GM23338 (cell line): ENCODE measurements around the gene TMEM63C. TPM values are rescaled to one million over a fixed set of nuclear protein-coding genes. Genes with fewer than 3 reads are reported as not detected.

Source experiments
- ATAC-seq: fragments of 200-7000 bp; cut with Tn5 transposase; 3 replicates; pipeline ENCODE4 v1.9.1; 2020
- DNase-seq: peaks from one replicate; pipeline ENCODE4 v3.0.0-alpha.2; 2015; ENCODE audit warnings: low spot score
- H2AFZ ChIP-seq: fragments of 200-600 bp; sonication (generic); 2 replicates; pipeline ENCODE4 v1.8.0; 2016; ENCODE audit warnings: antibody characterized with exemption, mild to moderate bottlenecking, moderate library complexity
- H3F3A ChIP-seq: fragments of 200-600 bp; sonication (generic); replicated peaks from 2 replicates; pipeline ENCODE4 v1.8.0; 2017; ENCODE audit warnings: antibody characterized with exemption, mixed run types, low read depth
- H3K27ac ChIP-seq: fragments of 200-600 bp; sonication (generic); 2 replicates; pipeline ENCODE4 v1.6.1; 2016; ENCODE audit warnings: low read depth
- H3K27me3 ChIP-seq: fragments of 200-600 bp; sonication (generic); 2 replicates; pipeline ENCODE4 v1.8.0; 2016; ENCODE audit warnings: mild to moderate bottlenecking, mixed run types, moderate library complexity; ENCODE audit not compliant: insufficient read depth
- H3K36me3 ChIP-seq: fragments of 200-600 bp; sonication (generic); 2 replicates; pipeline ENCODE4 v1.8.0; 2016; ENCODE audit warnings: mild to moderate bottlenecking; ENCODE audit not compliant: insufficient read depth
- H3K4me1 ChIP-seq: fragments of 200-600 bp; sonication (generic); 2 replicates; pipeline ENCODE4 v1.8.0; 2016; ENCODE audit warnings: mild to moderate bottlenecking, moderate library complexity; ENCODE audit not compliant: insufficient read depth
- H3K4me2 ChIP-seq: fragments of 200-600 bp; sonication (generic); 2 replicates; pipeline ENCODE4 v1.7.1; 2017; ENCODE audit warnings: mixed run types
- H3K4me3 ChIP-seq: fragments of 200-600 bp; sonication (generic); 2 replicates; pipeline ENCODE4 v1.6.1; 2016; ENCODE audit warnings: mixed run types
- H3K79me2 ChIP-seq: fragments of 200-600 bp; sonication (generic); replicated peaks from 2 replicates; pipeline ENCODE4 v1.8.0; 2017; ENCODE audit warnings: mild to moderate bottlenecking; ENCODE audit not compliant: insufficient read depth
- H3K9me2 ChIP-seq: fragments of 200-600 bp; sonication (generic); 2 replicates; pipeline ENCODE4 v1.8.0; 2017; ENCODE audit not compliant: insufficient read depth
- H4K20me1 ChIP-seq: fragments of 200-600 bp; sonication (generic); replicated peaks from 2 replicates; pipeline ENCODE4 v1.8.0; 2017; ENCODE audit warnings: mild to moderate bottlenecking; ENCODE audit not compliant: insufficient read depth
- H3K27ac Mint-ChIP-seq: 2 replicates; pipeline ENCODE4 v1.8.0; 2020; ENCODE audit warnings: inconsistent platforms, mild to moderate bottlenecking, moderate library complexity, mixed read lengths
- H3K27me3 Mint-ChIP-seq: 3 replicates; pipeline ENCODE4 v1.8.0; 2022; ENCODE audit warnings: low read depth, mild to moderate bottlenecking, moderate library complexity, mixed read lengths, inconsistent platforms; ENCODE audit not compliant: insufficient read depth, poor library complexity
- H3K36me3 Mint-ChIP-seq: 3 replicates; pipeline ENCODE4 v1.8.0; 2021; ENCODE audit warnings: low read depth, mild to moderate bottlenecking, inconsistent platforms, moderate library complexity, mixed read lengths
- H3K4me1 Mint-ChIP-seq: 3 replicates; pipeline ENCODE4 v1.8.0; 2020; ENCODE audit warnings: mild to moderate bottlenecking, inconsistent platforms, mixed read lengths
- H3K4me3 Mint-ChIP-seq: 3 replicates; pipeline ENCODE4 v1.8.0; 2021; ENCODE audit warnings: moderate library complexity, mild to moderate bottlenecking, inconsistent platforms, mixed read lengths
- H3K9me3 Mint-ChIP-seq: 3 replicates; pipeline ENCODE4 v1.8.0; 2020; ENCODE audit warnings: moderate library complexity, mild to moderate bottlenecking, inconsistent platforms, mixed read lengths
- CTCF ChIP-seq, 2 experiments: fragments of 200-600 bp in 1 of 2; sonication (generic) in 1 of 2; conservative IDR thresholded peaks; 2 replicates each; pipeline versions ENCODE4 v1.5.1 to v1.6.1; 2016 to 2017; ENCODE audit warnings: antibody characterized with exemption in 2 of 2, low read depth in 2 of 2, mild to moderate bottlenecking in 2 of 2, moderate library complexity in 1 of 2
- ETS1 ChIP-seq: IDR thresholded peaks from 2 replicates; pipeline ENCODE4 v1.6.1; 2016; ENCODE audit warnings: antibody characterized with exemption
- EZH2 ChIP-seq: fragments of 200-600 bp; sonication (generic); IDR thresholded peaks from one replicate; pipeline ENCODE4 v1.8.0; 2017; ENCODE audit warnings: antibody characterized with exemption, mild to moderate bottlenecking, low read depth; ENCODE audit not compliant: unreplicated experiment
- EZH2phosphoT487 ChIP-seq: fragments of 200-600 bp; sonication (generic); IDR thresholded peaks from one replicate; pipeline ENCODE4 v1.8.1; 2018; ENCODE audit warnings: antibody characterized with exemption; ENCODE audit not compliant: unreplicated experiment
- JUNB ChIP-seq: IDR thresholded peaks from one replicate; pipeline ENCODE4 v1.6.1; 2016; ENCODE audit warnings: antibody characterized with exemption; ENCODE audit not compliant: unreplicated experiment
- POLR2AphosphoS5 ChIP-seq: IDR thresholded peaks from 2 replicates; pipeline ENCODE4 v1.6.1; 2016; ENCODE audit warnings: antibody characterized with exemption, low read depth
- REST ChIP-seq: IDR thresholded peaks from one replicate; pipeline ENCODE4 v1.6.1; 2018; ENCODE audit warnings: antibody characterized with exemption; ENCODE audit not compliant: unreplicated experiment
- STAT1 ChIP-seq: IDR thresholded peaks from one replicate; pipeline ENCODE4 v1.6.1; 2016; ENCODE audit warnings: antibody characterized with exemption; ENCODE audit not compliant: unreplicated experiment
- ZNF331 ChIP-seq: fragments of 250-450 bp; sonication (Bioruptor Pico); IDR thresholded peaks from 2 replicates; pipeline ENCODE4 v1.5.0; 2020; ENCODE audit warnings: low read depth, mild to moderate bottlenecking, moderate library complexity
- ZNF462 ChIP-seq: fragments of 250-450 bp; sonication (Bioruptor Pico); IDR thresholded peaks from 2 replicates; pipeline ENCODE4 v1.5.0; 2020; ENCODE audit warnings: mild to moderate bottlenecking, moderate library complexity
- polyA plus RNA-seq: library from polyadenylated mRNA; unstranded; fragments of >200 nt; fragmentation: Nextera tagmentation; extraction: Ambion mirVana; gene quantifications from 2 replicates; pipeline ENCODE4 v1.2.1, GENCODE V29; 2016
- total RNA-seq: library from RNA; depleted of rRNA; stranded (reverse); fragments of >200 nt; shearing (Covaris generic); gene quantifications from 2 replicates; pipeline ENCODE4 v1.2.3, GENCODE V29; 2014

TMEM63C gene
- total and polyA plus RNA-seq, 2 experiments from 2014 or later = 2.1 to 6.3 TPM

- TF ChIP-seq ETS1 (no peak), REST (no peak), ZNF331 (CRISPR knock-in tag) (no peak), JUNB (no peak), EZH2 (no peak), CTCF (conservative IDR thresholded peaks at IDR 0.05; ENCODE audit: low read depth in 2 of 2) (no peak), POLR2AphosphoS5 (no peak), STAT1 (no peak), EZH2phosphoT487 (no peak)
These were observed 23.3 kb downstream of the TMEM63C start (continued) for GRCh38 chr14:77204907-77205306.

GRCh38 chr14:77205566-77205965 lies 24.0 kb downstream of the TMEM63C start:
- no peaks in the 10 kb centered on the region for H3K36me3 ChIP-seq
- H3K79me2 ChIP-seq = no peaks in the 10 kb centered on the region
- ATAC-seq (no peak), DNase-seq (no peak)
- H3K4me3 ChIP-seq = no peak overlapping the region
- Mint-ChIP-seq H3K4me1 (peaks cover 40% of the 10 kb centered on the region), H3K36me3 (no peaks in the 10 kb centered on the region), H3K4me3 (no peak overlapping the region), H3K9me3 (no peaks in the 10 kb centered on the region), H3K27me3 (peaks cover 16% of the 10 kb centered on the region), H3K27ac (no peak overlapping the region)
- no peak overlapping the region for H3K4me2 ChIP-seq
- peaks cover 13% of the 10 kb centered on the region; the same call in 1 of the 2 replicates for H3K4me1 ChIP-seq
- H3K27ac ChIP-seq = no peak overlapping the region
- H3K27me3 ChIP-seq = no peaks in the 10 kb centered on the region
- H3F3A ChIP-seq = 0 out of 2 replicates have a peak, but pooled peaks cover 4% of the 10 kb centered on the region
- H2AFZ ChIP-seq = no peak overlapping the region
- H3K9me2 ChIP-seq = no peaks in the 10 kb centered on the region
- H4K20me1 ChIP-seq = no peaks in the 10 kb centered on the region; the same call in 1 of the 2 replicates
- no peak for TF ChIP-seq ZNF462 (CRISPR knock-in tag)
